ENCODE measurements around the gene SCG3.

DNA sequence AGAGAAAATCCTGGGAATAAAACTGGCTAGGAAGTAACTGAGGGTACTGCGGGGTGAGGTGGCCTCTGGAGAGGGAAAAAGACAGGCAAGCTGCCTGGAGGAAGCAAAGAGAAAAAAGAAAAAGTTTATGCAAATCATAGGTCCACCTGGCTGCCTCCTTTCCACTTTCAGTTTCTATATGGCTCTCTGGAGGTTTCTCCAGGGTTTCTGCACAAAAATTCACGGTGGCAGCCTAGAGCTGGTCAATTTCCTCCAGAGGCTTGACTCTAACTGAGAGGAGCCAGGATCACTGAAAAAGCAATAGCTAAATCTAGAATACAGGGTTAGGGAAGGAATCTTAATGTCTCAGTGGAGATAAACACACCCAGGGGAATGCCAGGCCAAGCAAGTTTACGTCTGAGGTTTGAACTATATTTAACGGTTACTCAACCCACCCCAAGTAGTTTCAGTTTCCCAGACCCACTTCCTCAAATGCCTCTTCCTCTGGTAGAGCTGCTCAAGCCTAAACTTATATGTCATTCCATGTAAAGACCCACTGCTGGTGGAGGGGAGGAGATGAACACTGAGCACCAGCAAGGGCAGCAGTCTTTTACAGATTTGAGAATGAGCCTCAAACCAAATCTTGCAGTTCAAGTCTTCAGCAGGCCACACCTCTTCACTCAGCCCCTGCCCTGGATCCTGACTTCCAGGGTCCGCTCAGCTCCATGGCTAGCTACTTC is 50.4 kb downstream of the SCG3 start:
- TF ChIP-seq, protein P1, sequence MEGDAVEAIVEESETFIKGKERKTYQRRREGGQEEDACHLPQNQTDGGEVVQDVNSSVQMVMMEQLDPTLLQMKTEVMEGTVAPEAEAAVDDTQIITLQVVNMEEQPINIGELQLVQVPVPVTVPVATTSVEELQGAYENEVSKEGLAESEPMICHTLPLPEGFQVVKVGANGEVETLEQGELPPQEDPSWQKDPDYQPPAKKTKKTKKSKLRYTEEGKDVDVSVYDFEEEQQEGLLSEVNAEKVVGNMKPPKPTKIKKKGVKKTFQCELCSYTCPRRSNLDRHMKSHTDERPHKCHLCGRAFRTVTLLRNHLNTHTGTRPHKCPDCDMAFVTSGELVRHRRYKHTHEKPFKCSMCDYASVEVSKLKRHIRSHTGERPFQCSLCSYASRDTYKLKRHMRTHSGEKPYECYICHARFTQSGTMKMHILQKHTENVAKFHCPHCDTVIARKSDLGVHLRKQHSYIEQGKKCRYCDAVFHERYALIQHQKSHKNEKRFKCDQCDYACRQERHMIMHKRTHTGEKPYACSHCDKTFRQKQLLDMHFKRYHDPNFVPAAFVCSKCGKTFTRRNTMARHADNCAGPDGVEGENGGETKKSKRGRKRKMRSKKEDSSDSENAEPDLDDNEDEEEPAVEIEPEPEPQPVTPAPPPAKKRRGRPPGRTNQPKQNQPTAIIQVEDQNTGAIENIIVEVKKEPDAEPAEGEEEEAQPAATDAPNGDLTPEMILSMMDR (IDR thresholded peaks at IDR 0.05): no peak
- TF ChIP-seq POLR2AphosphoS5 (IDR thresholded peaks at IDR 0.05) (peak in 1 of 4 donors; percentile 20), POLR2A (IDR thresholded peaks at IDR 0.05) (no peak), EP300 (IDR thresholded peaks at IDR 0.05) (no peak)
